Stimulated activated CD8-positive, alpha-beta memory T cell treated with anti-CD3 and anti-CD28 coated beads, Interleukin-12 subunit alpha, Interleukin-12 subunit beta, amount 100 ng/mL, for 1 hour (primary cell): ENCODE measurements around the gene APBA2.

Experiments
- DNase-seq: peaks from one replicate; pipeline ENCODE4 v3.0.0-alpha.2; 2020; ENCODE audit warnings: low read depth

The APBA2 gene

GRCh38 chr15:28896951-28897350 lies 11.2 kb downstream of the APBA2 start:
- DNase-seq = no peak

DNA sequence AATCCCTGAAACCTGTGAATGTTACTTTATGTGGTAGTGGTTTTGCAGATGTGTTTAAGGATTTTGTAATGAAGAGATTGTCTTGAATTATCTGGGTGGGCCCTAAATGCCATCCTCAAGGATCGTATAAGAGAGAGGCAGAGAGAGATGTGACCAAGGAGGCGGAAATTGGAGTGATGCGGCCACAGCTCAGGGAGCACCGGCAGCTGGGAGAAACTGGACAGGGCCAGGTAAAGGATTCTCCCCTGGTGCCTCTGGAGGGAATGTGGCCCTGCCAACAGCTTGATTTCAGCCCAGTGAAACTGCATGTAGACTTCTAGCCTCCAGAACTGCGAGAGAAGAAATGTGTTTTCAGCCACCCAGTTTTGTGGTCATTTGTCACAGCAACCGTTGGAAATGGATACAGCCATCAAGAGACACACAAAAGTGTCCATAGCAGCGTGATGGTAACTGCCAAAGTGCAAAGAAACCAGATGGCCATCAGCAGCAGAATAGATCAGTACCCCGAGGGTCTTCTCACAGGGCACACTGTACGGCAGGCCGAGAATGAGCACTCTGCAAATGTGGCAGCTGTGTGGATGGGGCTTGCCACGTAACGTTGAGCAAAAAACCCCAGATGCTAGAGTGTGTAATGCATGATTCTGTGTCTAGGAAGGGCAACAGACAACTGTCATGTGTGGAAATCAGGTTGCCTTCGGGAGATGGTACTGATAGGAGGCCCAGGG lies 12.2 kb downstream of the APBA2 start:
- DNase-seq = no peak

- no peak for DNase-seq
These were observed 13.4 kb downstream of the APBA2 start for GRCh38 chr15:28899061-28899738.

DNA sequence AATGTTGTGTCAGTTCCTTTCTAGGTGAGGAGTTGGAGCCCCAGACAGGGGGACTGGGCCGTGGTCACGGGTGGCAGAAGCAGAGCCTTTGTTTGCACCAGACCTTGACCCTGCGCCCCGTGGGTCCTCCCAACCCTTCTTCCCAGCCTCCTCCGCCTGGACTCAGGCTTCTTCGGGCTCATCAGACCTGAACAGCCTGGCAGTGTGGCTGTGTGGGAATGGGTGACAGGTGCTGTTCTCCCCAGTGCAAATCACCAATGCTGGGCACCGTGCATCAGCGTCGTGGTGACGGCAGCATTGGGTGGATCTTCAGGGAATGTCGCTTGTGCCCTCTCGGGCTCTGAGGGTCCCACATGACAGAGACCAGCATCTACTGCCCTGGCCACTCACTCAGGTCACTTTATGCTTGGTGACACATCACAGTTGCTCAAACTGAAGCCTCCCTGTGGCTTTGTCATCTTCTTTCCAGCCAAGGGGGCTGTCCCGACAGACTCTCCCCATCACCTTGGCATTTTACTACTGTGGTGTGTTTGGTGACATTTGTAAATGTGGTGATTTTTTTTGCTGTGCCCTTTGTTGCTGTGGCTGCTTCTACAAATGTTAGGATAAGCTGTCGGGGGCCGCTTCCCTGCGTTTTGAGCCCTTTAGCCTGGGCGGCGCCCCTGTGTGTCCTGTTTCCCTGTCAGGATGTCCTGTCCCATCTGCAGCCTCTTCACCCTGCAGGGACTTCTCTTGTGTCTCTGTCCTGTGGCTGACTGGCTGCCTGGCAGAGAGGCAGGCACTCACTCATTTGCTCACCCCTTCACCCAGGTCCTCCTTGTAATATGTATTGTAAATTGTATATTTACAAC lies 14.5 kb downstream of the APBA2 start:
- DNase-seq = no peak

DNA sequence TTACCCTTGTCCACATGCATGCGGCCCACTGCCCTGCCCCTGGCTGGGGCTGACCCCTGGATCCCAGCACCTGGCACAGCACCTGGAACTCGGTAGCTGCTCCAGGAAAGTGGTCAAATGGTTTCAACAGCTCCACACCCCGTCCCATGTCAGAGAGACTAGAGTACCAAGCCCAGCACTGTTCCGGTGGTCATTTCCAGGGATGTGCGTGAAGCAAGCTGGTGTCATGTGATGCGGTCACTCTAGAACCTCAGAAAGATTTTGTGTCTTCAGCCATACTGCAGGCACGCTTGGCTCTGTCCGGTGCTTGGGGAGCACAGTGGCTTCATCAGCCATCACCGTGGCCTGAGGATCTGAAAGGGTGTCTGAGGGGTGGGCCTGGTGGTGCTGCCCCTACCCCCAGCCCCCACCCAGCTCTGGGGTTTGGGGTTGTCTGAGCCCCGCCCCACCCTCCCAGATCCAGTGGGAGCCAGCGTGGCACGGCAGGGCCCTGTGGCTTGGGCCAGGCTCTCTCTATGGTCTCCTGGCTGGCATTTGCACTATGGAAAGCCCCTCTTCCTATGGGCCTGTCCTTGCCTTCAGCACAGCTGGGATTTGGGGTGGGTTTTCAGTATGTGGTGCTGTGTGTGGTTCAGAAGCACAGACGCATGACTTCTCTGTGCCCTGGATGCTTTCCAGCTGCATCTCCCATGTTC lies 15.3 kb downstream of the APBA2 start:
- DNase-seq = no peak

DNA sequence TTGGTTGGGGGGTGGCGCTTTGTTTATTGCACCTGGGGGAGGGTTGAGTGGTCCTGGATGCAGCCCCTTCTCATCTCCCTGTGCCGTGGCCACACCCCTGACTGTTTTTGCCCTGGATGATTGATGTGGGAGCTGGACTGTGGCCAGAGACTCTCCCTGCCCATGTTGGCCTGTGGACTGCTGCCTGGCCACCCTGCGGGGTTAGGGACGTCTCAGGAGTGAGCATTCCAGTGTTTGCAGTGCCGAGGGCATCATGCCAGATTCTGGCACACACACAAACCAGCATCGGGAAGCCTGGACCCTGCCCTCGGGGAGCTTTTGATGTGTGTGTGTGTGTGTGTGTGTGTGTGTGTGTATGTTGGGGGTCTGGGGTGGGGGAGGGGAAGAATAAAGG lies 15.8 kb downstream of the APBA2 start:
- DNase-seq = no peak

GRCh38 chr15:28901987-28902745 lies 16.4 kb downstream of the APBA2 start:
- no peak for DNase-seq

DNA sequence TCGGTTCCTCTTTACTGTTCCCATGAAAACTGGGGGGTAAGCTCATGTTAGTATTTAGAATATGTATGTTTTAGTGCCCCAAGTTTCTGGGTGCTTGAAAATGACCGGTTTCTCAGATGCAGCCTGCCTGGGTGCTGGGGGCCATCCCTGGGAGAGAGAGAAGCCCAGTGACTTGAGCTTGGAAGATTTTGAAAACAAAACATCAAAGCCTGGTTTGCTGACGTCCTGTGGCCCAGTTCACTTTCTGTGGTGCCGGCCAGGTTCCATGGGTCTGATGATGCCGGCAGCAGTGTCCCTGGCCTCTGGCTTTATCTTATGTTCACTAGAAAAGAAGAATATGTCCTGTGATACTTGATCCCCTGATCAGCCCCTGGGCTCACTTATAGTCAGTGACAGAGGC lies 17.1 kb downstream of the APBA2 start:
- no peak for DNase-seq

- DNase-seq = no peak
These were observed 17.8 kb downstream of the APBA2 start for GRCh38 chr15:28903555-28903954.

GRCh38 chr15:28904003-28904402 lies 18.2 kb downstream of the APBA2 start:
- no peak for DNase-seq

DNA sequence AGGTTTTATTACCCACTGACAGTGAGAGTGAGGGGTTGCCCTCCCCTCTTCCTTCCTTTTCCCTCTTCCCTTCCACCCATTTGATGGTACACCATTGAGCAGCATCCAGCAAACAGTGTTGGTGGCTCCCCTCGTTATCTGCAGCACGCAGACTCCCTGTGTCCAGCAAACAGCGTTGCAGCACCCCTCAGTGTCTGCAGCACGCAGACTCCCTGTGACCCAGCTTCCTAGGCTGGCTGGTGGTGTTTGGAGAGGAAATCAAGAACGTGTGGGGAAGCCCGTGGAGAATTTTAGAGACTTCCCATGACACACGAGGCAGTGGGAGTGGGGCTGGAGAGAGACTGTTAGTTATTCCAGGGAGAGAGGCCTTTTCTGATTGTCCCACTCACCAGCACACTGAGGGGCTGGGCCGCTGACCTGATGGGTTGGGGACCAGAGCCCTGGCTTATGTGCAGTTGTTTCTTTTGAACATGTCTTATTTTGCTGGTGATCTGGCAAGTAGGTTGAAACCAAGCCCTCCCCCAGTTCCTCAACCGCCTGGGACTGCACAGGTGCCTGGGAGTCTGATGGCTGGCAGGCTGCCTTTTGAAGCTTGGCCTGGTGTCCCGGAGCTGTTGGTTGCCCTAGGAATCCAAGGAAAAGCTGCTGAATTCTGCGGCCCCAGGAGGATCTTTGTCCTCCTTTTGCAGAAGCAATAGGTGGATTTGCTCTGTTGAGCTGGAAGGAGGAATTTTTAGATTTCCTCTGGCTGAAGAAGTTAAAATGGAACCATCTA lies 19.0 kb downstream of the APBA2 start:
- no peak for DNase-seq

GRCh38 chr15:28907338-28907960 lies 21.7 kb downstream of the APBA2 start:
- no peak for DNase-seq

DNA sequence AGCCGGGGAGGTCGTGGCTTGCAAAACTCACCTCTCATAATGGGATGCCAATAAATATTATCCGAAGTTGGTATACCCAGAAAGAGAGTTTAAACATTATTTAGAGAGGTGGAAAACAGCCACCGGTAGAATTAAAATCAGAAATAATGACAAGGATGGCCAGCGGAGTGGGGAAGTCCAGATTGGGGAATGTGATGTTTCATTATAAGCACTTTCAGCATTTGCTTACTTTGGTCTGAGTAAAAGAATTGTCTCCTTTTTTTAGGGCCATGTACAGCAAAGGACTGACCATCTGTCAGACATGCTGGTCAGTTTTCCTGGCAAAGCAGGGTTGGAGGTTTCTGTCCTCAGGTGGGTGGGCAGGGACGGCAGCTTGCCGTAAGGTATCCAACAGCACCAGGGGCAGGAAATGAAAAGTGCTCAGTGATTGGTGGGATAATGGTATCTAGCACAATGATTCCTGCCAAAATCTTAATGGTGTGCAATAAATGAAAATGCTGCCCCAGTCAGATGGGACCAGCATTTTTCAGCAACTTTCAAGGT lies 24.3 kb downstream of the APBA2 start:
- DNase-seq = no peak

- no peak for DNase-seq
These were observed 25.6 kb downstream of the APBA2 start for GRCh38 chr15:28911310-28911931.

DNA sequence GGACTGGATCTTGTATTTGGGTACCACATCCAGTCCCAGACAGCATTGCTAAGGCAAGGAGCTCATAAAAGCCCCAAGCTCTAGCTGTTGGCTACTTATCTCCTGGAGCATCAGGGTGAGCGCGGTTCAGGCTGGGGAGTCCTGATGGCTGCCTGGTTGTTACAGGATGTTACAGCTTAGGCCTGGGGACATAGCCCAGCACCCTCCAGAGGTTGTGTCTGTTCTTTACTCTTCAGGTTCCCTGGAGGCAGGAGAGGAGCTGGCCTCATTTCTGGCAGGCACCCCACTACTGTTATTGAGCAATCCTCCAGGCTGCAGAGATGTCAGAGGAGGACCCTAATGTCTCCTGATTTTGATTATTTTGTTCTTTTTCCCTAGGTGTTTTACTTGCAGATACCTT lies 26.6 kb downstream of the APBA2 start:
- no peak for DNase-seq

- no peak for DNase-seq
These were observed 27.5 kb downstream of the APBA2 start for GRCh38 chr15:28913171-28913765.

- DNase-seq = no peak
These were observed 28.3 kb downstream of the APBA2 start for GRCh38 chr15:28914046-28914445.

DNA sequence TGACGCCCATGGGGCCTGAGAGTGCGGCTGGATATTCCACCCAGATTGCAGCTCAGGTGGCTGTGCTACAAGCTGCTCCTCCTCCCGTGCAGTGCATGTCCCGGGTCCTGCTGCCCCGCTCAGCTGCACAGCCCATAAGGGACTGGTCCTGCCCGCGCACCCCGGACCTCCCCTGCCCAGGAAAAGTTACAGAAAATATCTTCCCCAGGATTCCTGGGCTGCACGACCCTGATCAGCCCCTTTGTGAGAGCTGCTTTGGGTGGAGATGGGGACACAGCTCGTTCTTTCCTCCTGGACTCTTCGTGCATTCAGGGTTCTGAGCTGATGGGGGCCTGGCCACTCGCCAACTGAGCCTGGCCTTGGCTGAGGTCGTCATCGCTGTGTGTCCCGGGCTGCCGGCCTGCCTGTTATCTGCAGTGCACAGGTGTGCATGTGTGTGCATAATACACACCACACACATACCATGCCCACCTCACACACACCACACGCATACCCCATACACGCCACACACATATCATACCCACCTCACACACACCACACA lies 28.8 kb downstream of the APBA2 start:
- DNase-seq = no peak
